Gastrocnemius medialis (tissue), 4 donors: ENCODE measurements around the gene NKD2. TPM values are rescaled to one million over a fixed set of nuclear protein-coding genes. Genes with fewer than 3 reads are reported as not detected.
"Not testable (repeated sequence)": the region's sequence is repeated elsewhere in the genome, so short reads cannot be mapped to it uniquely, and the experiment has no call there.

Experiments
- ATAC-seq, 2 donors: fragments of 150-250 bp; one replicate each; pipeline ENCODE4 v1.9.1; 2016
- DNase-seq, 2 donors: peaks; one replicate each; pipeline ENCODE4 v3.0.0-alpha.2; 2019
- H3K27ac ChIP-seq, 4 donors: fragments of 200-600 bp; sonication (generic); 1 replicate in 1 of 4; 2 replicates in 3 of 4; pipeline ENCODE4 v1.5.1; 2016 to 2018; ENCODE audit warnings: mild to moderate bottlenecking in 2 of 4, moderate library complexity in 1 of 4
- H3K27me3 ChIP-seq, 3 donors: fragments of 200-600 bp; sonication (generic) in 2 of 3; 1 replicate in 1 of 3; 2 replicates in 2 of 3; pipeline versions ENCODE4 v1.5.1 to v1.6.0; 2016 to 2019; ENCODE audit warnings: mild to moderate bottlenecking in 1 of 3, moderate library complexity in 1 of 3
- H3K36me3 ChIP-seq, 2 donors: fragments of 200-600 bp; sonication (generic) in 1 of 2; one replicate each; pipeline ENCODE4 v1.5.1; 2017 to 2018
- H3K4me1 ChIP-seq, 2 donors: fragments of 200-600 bp; sonication (generic) in 1 of 2; one replicate each; pipeline ENCODE4 v1.5.1; 2016 to 2017; ENCODE audit warnings: mild to moderate bottlenecking in 2 of 2
- H3K4me3 ChIP-seq, 4 donors: fragments of 200-600 bp; sonication (generic) in 3 of 4; 1 replicate in 1 of 4; 2 replicates in 3 of 4; pipeline ENCODE4 v1.5.1; 2016 to 2019; ENCODE audit warnings: mild to moderate bottlenecking in 2 of 4
- H3K9me3 ChIP-seq, 3 donors: fragments of 200-600 bp; sonication (generic) in 2 of 3; 1 replicate in 1 of 3; 2 replicates in 2 of 3; pipeline ENCODE4 v1.5.1; 2016 to 2019
- POLR2A ChIP-seq, 2 donors: fragments of 450-650 bp; IDR thresholded peaks; one replicate each; pipeline ENCODE4 v1.6.1; 2017; ENCODE audit warnings: antibody characterized with exemption in 2 of 2, mild to moderate bottlenecking in 2 of 2, moderate library complexity in 2 of 2
- in situ Hi-C, 4 donors: fragments of 200-750 bp; cut with MboI; loops; one replicate each; pipeline versions ENCODE4 v1.15.0 to v1.8.0; 2017; ENCODE audit warnings: low sequenced_read_pairs in 4 of 4
- intact Hi-C: fragments of 100-400 bp; cut with DNase I; formaldehyde crosslinking; loops from one replicate; pipeline ENCODE4 v1.15.1; 2023; ENCODE audit warnings: low total_unique reads
- total RNA-seq, 4 donors: library from RNA; depleted of rRNA; stranded (reverse); fragments of >200 nt; gene quantifications; one replicate each; pipeline versions ENCODE4 v1.1.0 to v1.2.3, GENCODE V29; 2016
- TF ChIP-seq, protein P1 (sequence below), 5 experiments: fragments of 450-650 bp in 3 of 5; fragments of 200-600 bp in 2 of 5; sonication (generic) in 2 of 5; IDR thresholded peaks in 4 of 5; conservative IDR thresholded peaks in 1 of 5; 1 replicate in 4 of 5; 2 replicates in 1 of 5; pipeline ENCODE4 v1.5.1; 2016 to 2019; ENCODE audit warnings: antibody characterized with exemption in 5 of 5, mild to moderate bottlenecking in 3 of 5, moderate library complexity in 3 of 5

Gene NKD2
- total RNA-seq, 4 donors from 2014 or later = not detected

DNA sequence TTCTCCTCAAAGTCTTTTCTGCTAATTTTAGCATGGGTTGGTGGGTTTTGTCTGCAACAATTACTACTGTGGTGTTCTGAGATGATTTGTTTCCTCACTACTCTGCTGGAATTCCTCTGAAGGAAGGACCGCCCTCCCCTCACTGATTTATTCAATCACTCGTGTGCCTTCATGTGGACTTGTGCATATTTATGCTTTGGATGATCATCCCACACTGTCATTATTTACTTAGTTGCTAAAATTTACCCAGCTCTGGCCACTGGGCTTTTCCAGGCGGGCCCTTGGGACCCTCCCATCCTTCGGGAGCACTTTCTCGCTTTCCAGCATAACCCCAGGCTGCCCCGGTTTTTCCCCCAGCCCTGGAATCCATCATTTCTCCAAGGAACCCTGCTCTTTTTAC is 41.7 kb upstream of the NKD2 start:
- intact Hi-C loops = no loop called here
- TF ChIP-seq, protein P1, sequence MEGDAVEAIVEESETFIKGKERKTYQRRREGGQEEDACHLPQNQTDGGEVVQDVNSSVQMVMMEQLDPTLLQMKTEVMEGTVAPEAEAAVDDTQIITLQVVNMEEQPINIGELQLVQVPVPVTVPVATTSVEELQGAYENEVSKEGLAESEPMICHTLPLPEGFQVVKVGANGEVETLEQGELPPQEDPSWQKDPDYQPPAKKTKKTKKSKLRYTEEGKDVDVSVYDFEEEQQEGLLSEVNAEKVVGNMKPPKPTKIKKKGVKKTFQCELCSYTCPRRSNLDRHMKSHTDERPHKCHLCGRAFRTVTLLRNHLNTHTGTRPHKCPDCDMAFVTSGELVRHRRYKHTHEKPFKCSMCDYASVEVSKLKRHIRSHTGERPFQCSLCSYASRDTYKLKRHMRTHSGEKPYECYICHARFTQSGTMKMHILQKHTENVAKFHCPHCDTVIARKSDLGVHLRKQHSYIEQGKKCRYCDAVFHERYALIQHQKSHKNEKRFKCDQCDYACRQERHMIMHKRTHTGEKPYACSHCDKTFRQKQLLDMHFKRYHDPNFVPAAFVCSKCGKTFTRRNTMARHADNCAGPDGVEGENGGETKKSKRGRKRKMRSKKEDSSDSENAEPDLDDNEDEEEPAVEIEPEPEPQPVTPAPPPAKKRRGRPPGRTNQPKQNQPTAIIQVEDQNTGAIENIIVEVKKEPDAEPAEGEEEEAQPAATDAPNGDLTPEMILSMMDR (IDR thresholded peaks at IDR 0.05 in 4 of 5, conservative IDR thresholded peaks at IDR 0.05 in 1 of 5) = no peak
- TF ChIP-seq POLR2A (IDR thresholded peaks at IDR 0.05) = no peak
- in situ Hi-C loops = no loop called here
- Histone ChIP-seq H3K36me3 (no peaks in the 10 kb centered on the region), H3K27ac (no peak overlapping the region), H3K4me3 (no peak overlapping the region), H3K4me1 (no peaks in the 10 kb centered on the region), H3K9me3 (no peaks in the 10 kb centered on the region), H3K27me3 (peaks cover 10 to 18% (median 14%) of the 10 kb centered on the region in 3 donors)
- DNase-seq (no peak), ATAC-seq (no peak)

DNA sequence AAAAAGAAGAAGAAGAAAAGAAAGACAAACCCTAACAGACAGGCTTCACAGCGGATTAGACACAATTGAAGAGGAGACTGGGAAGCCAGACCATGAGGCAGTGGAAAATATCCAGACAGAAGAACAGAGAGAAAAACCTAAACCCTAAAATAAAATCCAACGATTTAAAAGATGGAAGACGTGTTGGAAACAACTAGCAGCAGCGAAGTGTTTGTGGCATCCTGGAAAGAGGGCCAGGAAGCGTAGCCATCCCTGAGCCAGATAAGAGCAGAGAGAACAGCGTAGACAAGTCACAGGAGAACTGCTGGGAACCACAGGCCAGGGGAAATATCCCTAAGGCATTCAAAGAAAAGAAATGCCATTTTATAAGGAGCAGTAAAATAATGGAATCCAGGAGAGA is 39.7 kb upstream of the NKD2 start:
- H3K4me1 ChIP-seq = no peaks in the 10 kb centered on the region
- H3K27ac ChIP-seq = no peak overlapping the region
- no peak for ATAC-seq
- peaks cover 10 to 13% (median 10%) of the 10 kb centered on the region in 3 donors for H3K27me3 ChIP-seq
- intact Hi-C loops = no loop called here
- no peak for DNase-seq
- no peaks in the 10 kb centered on the region for H3K36me3 ChIP-seq
- TF ChIP-seq, protein P1 (IDR thresholded peaks at IDR 0.05 in 4 of 5, conservative IDR thresholded peaks at IDR 0.05 in 1 of 5) = no peak
- no peak for TF ChIP-seq POLR2A (IDR thresholded peaks at IDR 0.05)
- in situ Hi-C loops = no loop called here
- H3K4me3 ChIP-seq = no peak overlapping the region
- H3K9me3 ChIP-seq = no peaks in the 10 kb centered on the region

DNA sequence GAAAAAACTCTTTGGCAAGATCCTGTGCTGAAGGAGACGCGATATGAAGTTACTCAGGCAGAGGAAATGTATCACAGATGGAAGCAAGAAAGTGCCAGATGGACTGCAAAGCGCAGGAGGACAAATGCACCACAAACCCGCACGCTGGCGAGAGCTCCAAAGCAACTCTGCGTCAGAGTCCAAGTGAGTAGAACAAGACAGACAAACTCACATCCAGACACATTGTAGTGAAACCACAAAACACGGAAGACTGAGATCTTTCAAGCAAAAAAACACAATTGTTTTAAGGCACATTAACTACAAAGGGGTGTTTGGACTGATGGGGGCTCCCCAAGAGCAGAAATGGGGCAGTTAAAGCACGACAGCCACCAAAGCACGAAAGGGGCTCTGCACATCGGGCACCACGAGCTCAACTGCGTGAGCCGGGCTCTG is 39.2 kb upstream of the NKD2 start:
- H3K27me3 ChIP-seq = peaks cover 10 to 13% (median 10%) of the 10 kb centered on the region in 3 donors
- in situ Hi-C loops = no loop called here
- H3K27ac ChIP-seq = no peak overlapping the region
- ATAC-seq = no peak
- intact Hi-C loops = no loop called here
- DNase-seq = no peak
- H3K4me1 ChIP-seq = no peaks in the 10 kb centered on the region
- H3K36me3 ChIP-seq = no peaks in the 10 kb centered on the region
- TF ChIP-seq POLR2A (IDR thresholded peaks at IDR 0.05) = no peak
- TF ChIP-seq, protein P1 (IDR thresholded peaks at IDR 0.05 in 4 of 5, conservative IDR thresholded peaks at IDR 0.05 in 1 of 5) = no peak
- H3K4me3 ChIP-seq = no peak overlapping the region
- H3K9me3 ChIP-seq = no peaks in the 10 kb centered on the region

DNA sequence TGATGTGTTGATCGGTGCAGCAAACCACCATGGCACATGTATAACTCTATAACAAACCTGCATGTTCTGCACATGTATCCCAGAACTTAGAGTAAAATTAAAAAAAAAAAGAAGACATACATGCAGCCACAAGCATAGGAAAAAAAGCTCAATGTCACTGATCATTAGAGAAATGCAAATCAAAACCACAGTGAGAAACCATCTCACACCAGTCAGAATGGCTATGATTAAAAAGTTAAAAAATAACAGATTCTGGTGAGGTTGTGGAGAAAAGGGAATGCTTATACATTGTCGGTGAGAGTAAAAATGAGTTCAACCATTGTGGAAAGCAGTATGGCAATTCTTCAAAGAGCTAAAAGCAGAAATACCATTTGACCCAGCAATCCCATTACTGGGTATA is 36.0 kb upstream of the NKD2 start:
- H3K9me3 ChIP-seq, H3K4me3 ChIP-seq, intact Hi-C loops, in situ Hi-C loops, ATAC-seq, H3K27ac ChIP-seq, H3K4me1 ChIP-seq, H3K36me3 ChIP-seq, DNase-seq: not testable (repeated sequence)
- peaks cover 3 to 13% (median 4%) of the 10 kb centered on the region in 3 donors for H3K27me3 ChIP-seq

DNA sequence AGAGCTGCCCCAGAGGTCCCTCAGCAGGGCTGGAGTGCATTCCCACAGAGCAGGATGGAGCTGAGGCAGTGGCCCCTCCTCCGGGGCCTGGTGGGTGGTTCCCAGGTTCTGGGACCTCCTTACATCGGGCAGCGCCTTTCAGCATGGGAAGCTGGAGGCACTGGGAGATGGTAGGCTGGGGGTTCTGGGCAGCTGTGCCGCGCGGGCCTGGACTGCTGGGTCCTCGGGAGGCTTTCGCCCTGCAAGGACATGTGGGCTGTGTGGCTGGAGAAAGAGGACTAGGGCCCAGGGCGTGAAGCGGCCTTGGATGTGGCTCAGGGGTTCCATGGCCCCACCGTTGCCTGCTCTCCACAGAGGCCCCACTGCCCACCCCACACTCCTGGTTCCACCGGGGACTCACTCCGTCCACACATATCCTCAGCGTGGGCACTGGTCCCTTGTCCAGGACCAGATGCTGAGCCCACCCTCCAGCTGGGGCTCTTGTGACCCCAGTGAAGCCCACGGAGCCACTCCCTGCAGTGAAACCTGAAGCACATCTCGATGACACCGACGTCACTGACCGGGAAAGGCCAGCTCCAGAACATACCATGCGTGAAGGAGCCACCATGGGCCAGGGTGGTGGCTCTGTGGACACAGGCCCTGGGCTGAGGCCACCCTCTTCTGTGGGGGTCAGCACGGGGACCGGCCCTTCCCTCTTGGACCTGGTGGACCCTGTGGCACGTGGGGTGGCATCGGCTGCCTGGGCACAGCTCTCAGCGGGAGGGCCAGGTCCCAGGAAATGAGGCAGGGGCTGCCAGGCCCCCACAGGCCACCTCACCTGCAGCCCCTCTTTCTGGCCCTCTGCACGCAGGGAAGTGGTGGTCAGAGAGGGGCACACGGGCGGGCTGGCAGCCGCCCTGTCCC is 31.5 kb upstream of the NKD2 start:
- no peak overlapping the region for H3K27ac ChIP-seq
- DNase-seq (no peak), ATAC-seq (no peak)
- TF ChIP-seq POLR2A (IDR thresholded peaks at IDR 0.05) = no peak
- TF ChIP-seq, protein P1 (IDR thresholded peaks at IDR 0.05 in 4 of 5, conservative IDR thresholded peaks at IDR 0.05 in 1 of 5) = no peak
- no peak overlapping the region for H3K4me3 ChIP-seq
- no peaks in the 10 kb centered on the region for H3K9me3 ChIP-seq
- H3K36me3 ChIP-seq = no peaks in the 10 kb centered on the region
- intact Hi-C loops = no loop called here
- in situ Hi-C loops = loop anchor here in 1 of 4 donors (25.0 kb wide), 1 partner anchor 160 kb away; no protein-coding TSS in a partner anchor
- no peaks in the 10 kb centered on the region for H3K4me1 ChIP-seq
- H3K27me3 ChIP-seq = peaks cover 0 to 3% (median 0%) of the 10 kb centered on the region in 3 donors
